PC-3 (cell line): Measurements from ENCODE around the gene MEGF6.

ENCODE experiments used
- CTCF ChIP-seq: fragments of 300-600 bp; sonication (generic); conservative IDR thresholded peaks from 2 replicates; pipeline ENCODE4 v1.5.1; 2017; ENCODE audit warnings: antibody characterized with exemption, low read depth, mild to moderate bottlenecking, low read length
- EZH2 ChIP-seq: fragments of 300-600 bp; sonication (generic); IDR thresholded peaks from one replicate; pipeline ENCODE4 v1.6.1; 2017; ENCODE audit warnings: antibody characterized with exemption, mild to moderate bottlenecking, low read length; ENCODE audit not compliant: unreplicated experiment

GRCh38 chr1:3623441-3624199 is 12.3 kb upstream of the MEGF6 start:
- TF ChIP-seq EZH2 = no peak
- TF ChIP-seq CTCF = no peak
